HepG2 (cell line): Measurements from ENCODE around the gene RSPH9. TPM values are rescaled to one million over a fixed set of nuclear protein-coding genes. Genes with fewer than 3 reads are reported as not detected.

Experiments used
- FOXO1 ChIP-seq: sonication (generic); formaldehyde crosslinking; IDR thresholded peaks from 2 replicates; pipeline ENCODE4 v1.4.0; 2020; ENCODE audit warnings: missing genetic modification reagents
- HNRNPL ChIP-seq: fragments of 200-400 bp; formaldehyde crosslinking; IDR thresholded peaks from 2 replicates; pipeline ENCODE4 v1.6.1; 2017; ENCODE audit warnings: mild to moderate bottlenecking, low read depth, low read length
- KDM4B ChIP-seq: sonication (generic); formaldehyde crosslinking; IDR thresholded peaks from 2 replicates; pipeline ENCODE4 v1.4.0; 2020; ENCODE audit warnings: missing genetic modification reagents
- MEF2D ChIP-seq: sonication (generic); formaldehyde crosslinking; IDR thresholded peaks from 2 replicates; pipeline ENCODE4 v1.5.1; 2020; ENCODE audit warnings: mild to moderate bottlenecking, missing genetic modification reagents
- RAD21 ChIP-seq: fragments of 450-650 bp; formaldehyde crosslinking; IDR thresholded peaks from 2 replicates; pipeline ENCODE4 v1.5.0; 2020; ENCODE audit warnings: mild to moderate bottlenecking
- RFX3 ChIP-seq: IDR thresholded peaks from 2 replicates; pipeline ENCODE4 v1.6.1; 2016; ENCODE audit warnings: missing biosample characterization, missing genetic modification reagents
- RNF2 ChIP-seq: fragments of 450-650 bp; conservative IDR thresholded peaks from 2 replicates; pipeline ENCODE4 v1.6.1; 2016; ENCODE audit warnings: low read depth
- SCMH1 ChIP-seq: sonication (generic); formaldehyde crosslinking; IDR thresholded peaks from 2 replicates; pipeline ENCODE4 v1.9.0; 2021; ENCODE audit warnings: missing genetic modification reagents, mild to moderate bottlenecking, borderline replicate concordance
- SMAD9 ChIP-seq: sonication (generic); formaldehyde crosslinking; IDR thresholded peaks from 2 replicates; pipeline ENCODE4 v1.5.1; 2020; ENCODE audit warnings: mild to moderate bottlenecking, missing genetic modification reagents
- SNRNP70 ChIP-seq: fragments of 200-400 bp; formaldehyde crosslinking; IDR thresholded peaks from 2 replicates; pipeline ENCODE4 v1.6.1; 2017; ENCODE audit warnings: mild to moderate bottlenecking, low read depth, low read length, moderate library complexity
- SOX6 ChIP-seq, 2 experiments: fragments of 450-650 bp in 1 of 2; sonication (generic) in 1 of 2; formaldehyde crosslinking in 1 of 2; IDR thresholded peaks; 2 replicates each; pipeline versions ENCODE4 v1.4.0 to v1.6.1; 2017 to 2020; ENCODE audit warnings: antibody characterized with exemption in 1 of 2, mild to moderate bottlenecking in 1 of 2, missing genetic modification reagents in 1 of 2
- SRF ChIP-seq: IDR thresholded peaks from 2 replicates; pipeline ENCODE4 v1.6.1; 2011; ENCODE audit warnings: mild to moderate bottlenecking, low read depth, low read length, moderate library complexity
- TCF12 ChIP-seq, 2 experiments: fragments of 450-650 bp in 1 of 2; sonication (generic) in 1 of 2; formaldehyde crosslinking in 1 of 2; IDR thresholded peaks; 2 replicates each; pipeline versions ENCODE4 v1.6.1 to v1.8.0; 2017 to 2022; ENCODE audit warnings: antibody characterized with exemption in 1 of 2, mild to moderate bottlenecking in 1 of 2, missing genetic modification reagents in 1 of 2, moderate library complexity in 1 of 2
- TOPORS ChIP-seq: sonication (generic); formaldehyde crosslinking; IDR thresholded peaks from 2 replicates; pipeline ENCODE4 v1.8.0; 2023; ENCODE audit warnings: mild to moderate bottlenecking, missing genetic modification reagents
- ZBTB7B ChIP-seq: sonication (generic); formaldehyde crosslinking; IDR thresholded peaks from 2 replicates; pipeline ENCODE4 v1.4.0; 2020; ENCODE audit warnings: missing genetic modification reagents
- ZFP1 ChIP-seq: IDR thresholded peaks from 2 replicates; pipeline ENCODE4 v1.6.1; 2016
- ZNF12 ChIP-seq: sonication (generic); formaldehyde crosslinking; IDR thresholded peaks from 2 replicates; pipeline ENCODE4 v1.5.0; 2020; ENCODE audit warnings: missing genetic modification reagents
- ZNF207 ChIP-seq: fragments of 450-650 bp; IDR thresholded peaks from 2 replicates; pipeline ENCODE4 v1.6.1; 2016; ENCODE audit warnings: antibody characterized with exemption, borderline replicate concordance
- ZNF331 ChIP-seq: sonication (generic); formaldehyde crosslinking; IDR thresholded peaks from 2 replicates; pipeline ENCODE4 v1.4.0; 2020; ENCODE audit warnings: missing genetic modification reagents
- ZNF333 ChIP-seq: sonication (generic); formaldehyde crosslinking; IDR thresholded peaks from 2 replicates; pipeline ENCODE4 v1.4.0; 2020; ENCODE audit warnings: mild to moderate bottlenecking, missing genetic modification reagents, borderline replicate concordance
- ZNF547 ChIP-seq: sonication (generic); formaldehyde crosslinking; IDR thresholded peaks from 2 replicates; pipeline ENCODE4 v1.5.1; 2020; ENCODE audit warnings: mild to moderate bottlenecking, missing genetic modification reagents
- ZNF570 ChIP-seq: sonication (generic); formaldehyde crosslinking; IDR thresholded peaks from 2 replicates; pipeline ENCODE4 v1.4.0; 2020; ENCODE audit warnings: mild to moderate bottlenecking, missing genetic modification reagents, borderline replicate concordance
- ZNF619 ChIP-seq: sonication (generic); formaldehyde crosslinking; IDR thresholded peaks from 2 replicates; pipeline ENCODE4 v1.4.0; 2020; ENCODE audit warnings: mild to moderate bottlenecking, missing genetic modification reagents
- ZNF737 ChIP-seq: sonication (generic); formaldehyde crosslinking; IDR thresholded peaks from 2 replicates; pipeline ENCODE4 v1.5.0; 2020; ENCODE audit warnings: missing genetic modification reagents, mild to moderate bottlenecking, borderline replicate concordance
- ZNF766 ChIP-seq: sonication (generic); formaldehyde crosslinking; IDR thresholded peaks from 2 replicates; pipeline ENCODE4 v1.5.0; 2020; ENCODE audit warnings: missing genetic modification reagents, borderline replicate concordance
- ZNF777 ChIP-seq: sonication (generic); formaldehyde crosslinking; IDR thresholded peaks from 2 replicates; pipeline ENCODE4 v1.4.0; 2020; ENCODE audit warnings: missing genetic modification reagents
- ZSCAN29 ChIP-seq: sonication (generic); formaldehyde crosslinking; conservative IDR thresholded peaks from 2 replicates; pipeline ENCODE4 v1.4.0; 2020; ENCODE audit warnings: mild to moderate bottlenecking, missing genetic modification reagents
- polyA plus RNA-seq, 8 experiments: library from polyadenylated mRNA; depleted of rRNA in 3 of 8; stranded (reverse) in 7 of 8; unstranded in 1 of 8; fragments of >200 nt; fragmentation: Illumina TruSeq in 4 of 8; extraction: Trizol in 4 of 8; gene quantifications; 2 replicates each; pipeline versions ENCODE4 v1.2.1 to v1.2.3, GENCODE V29; 2011 to 2016; ENCODE audit warnings: low read depth in 4 of 8, missing spikeins in 1 of 8, mixed read lengths in 1 of 8; ENCODE audit not compliant: insufficient read depth in 1 of 8
- total RNA-seq, 5 experiments: library from RNA; depleted of rRNA; stranded (reverse); fragments of >200 nt; fragmentation: Illumina TruSeq; extraction: Trizol; gene quantifications; 2 replicates each; pipeline ENCODE4 v1.2.3, GENCODE V29; 2016; ENCODE audit warnings: low read depth in 1 of 5
- TF ChIP-seq, protein P1 (sequence below): IDR thresholded peaks from 2 replicates; pipeline ENCODE4 v1.6.1; 2018; ENCODE audit warnings: missing genetic modification reagents, mild to moderate bottlenecking, missing compliant biosample characterization
- TF ChIP-seq, protein P2 (sequence below): sonication (generic); formaldehyde crosslinking; IDR thresholded peaks from 2 replicates; pipeline ENCODE4 v1.5.0; 2020; ENCODE audit warnings: mild to moderate bottlenecking, missing genetic modification reagents
- TF ChIP-seq, protein P3 (sequence below): sonication (generic); formaldehyde crosslinking; IDR thresholded peaks from 2 replicates; pipeline ENCODE4 v1.4.0; 2020; ENCODE audit warnings: missing genetic modification reagents

RSPH9 gene
- total and polyA plus RNA-seq, 2 of the 13 experiments (the other 11 are each of a cell fraction or from before 2014, with no cell fraction given): 0.04 TPM; not detected in 1

DNA sequence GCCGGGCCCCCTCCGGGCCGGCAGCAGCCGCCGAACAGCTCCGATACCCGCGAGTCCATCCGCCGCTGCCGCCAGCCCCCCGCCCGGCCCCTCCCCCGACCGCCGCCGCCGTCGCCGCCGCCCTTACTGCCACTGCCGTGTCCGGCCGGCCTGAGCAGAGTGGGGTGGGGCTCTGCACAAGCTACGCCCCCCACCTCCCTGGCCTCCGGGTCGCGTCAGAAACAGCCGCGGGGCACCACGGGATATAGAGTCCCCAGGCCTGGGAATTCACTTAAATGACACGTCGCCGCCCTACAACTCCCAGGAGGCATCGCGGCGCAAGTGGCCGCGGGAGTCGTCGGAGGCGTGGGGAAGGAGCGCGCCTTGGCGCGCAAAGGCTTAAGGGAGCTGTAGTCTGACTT, 15.7 kb upstream of the RSPH9 start, which contains the start of gene GTPBP2 (continued):
- TF ChIP-seq ZBTB7B (CRISPR knock-in tag): no peak; the same call in 1 of the 2 replicates
- TF ChIP-seq ZNF737 (CRISPR knock-in tag): no peak
- no peak for TF ChIP-seq TOPORS
- TF ChIP-seq ZNF207: no peak
- no peak for TF ChIP-seq RAD21 (CRISPR knock-in tag)
- TF ChIP-seq HNRNPL: no peak
- no peak; the same call in 1 of the 2 replicates for TF ChIP-seq ZFP1
- TF ChIP-seq ZNF766 (CRISPR knock-in tag): no peak
- no peak for TF ChIP-seq TCF12 (IDR thresholded peaks at IDR 0.05)
- TF ChIP-seq TCF12 (CRISPR knock-in tag; IDR thresholded peaks at IDR 0.05): no peak
- no peak for TF ChIP-seq KDM4B (CRISPR knock-in tag)
- TF ChIP-seq, protein P1, sequence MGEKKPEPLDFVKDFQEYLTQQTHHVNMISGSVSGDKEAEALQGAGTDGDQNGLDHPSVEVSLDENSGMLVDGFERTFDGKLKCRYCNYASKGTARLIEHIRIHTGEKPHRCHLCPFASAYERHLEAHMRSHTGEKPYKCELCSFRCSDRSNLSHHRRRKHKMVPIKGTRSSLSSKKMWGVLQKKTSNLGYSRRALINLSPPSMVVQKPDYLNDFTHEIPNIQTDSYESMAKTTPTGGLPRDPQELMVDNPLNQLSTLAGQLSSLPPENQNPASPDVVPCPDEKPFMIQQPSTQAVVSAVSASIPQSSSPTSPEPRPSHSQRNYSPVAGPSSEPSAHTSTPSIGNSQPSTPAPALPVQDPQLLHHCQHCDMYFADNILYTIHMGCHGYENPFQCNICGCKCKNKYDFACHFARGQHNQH (CRISPR knock-in tag): 0 out of 2 replicates have a peak, but pooled peaks have one; percentile 11
- TF ChIP-seq RNF2: no peak
- TF ChIP-seq ZNF12 (CRISPR knock-in tag): no peak
- TF ChIP-seq ZNF547 (CRISPR knock-in tag): no peak
- TF ChIP-seq, protein P2, sequence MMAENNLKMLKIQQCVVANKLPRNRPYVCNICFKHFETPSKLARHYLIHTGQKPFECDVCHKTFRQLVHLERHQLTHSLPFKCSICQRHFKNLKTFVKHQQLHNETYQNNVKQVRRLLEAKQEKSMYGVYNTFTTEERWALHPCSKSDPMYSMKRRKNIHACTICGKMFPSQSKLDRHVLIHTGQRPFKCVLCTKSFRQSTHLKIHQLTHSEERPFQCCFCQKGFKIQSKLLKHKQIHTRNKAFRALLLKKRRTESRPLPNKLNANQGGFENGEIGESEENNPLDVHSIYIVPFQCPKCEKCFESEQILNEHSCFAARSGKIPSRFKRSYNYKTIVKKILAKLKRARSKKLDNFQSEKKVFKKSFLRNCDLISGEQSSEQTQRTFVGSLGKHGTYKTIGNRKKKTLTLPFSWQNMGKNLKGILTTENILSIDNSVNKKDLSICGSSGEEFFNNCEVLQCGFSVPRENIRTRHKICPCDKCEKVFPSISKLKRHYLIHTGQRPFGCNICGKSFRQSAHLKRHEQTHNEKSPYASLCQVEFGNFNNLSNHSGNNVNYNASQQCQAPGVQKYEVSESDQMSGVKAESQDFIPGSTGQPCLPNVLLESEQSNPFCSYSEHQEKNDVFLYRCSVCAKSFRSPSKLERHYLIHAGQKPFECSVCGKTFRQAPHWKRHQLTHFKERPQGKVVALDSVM (CRISPR knock-in tag): no peak
- no peak for TF ChIP-seq SCMH1 (CRISPR knock-in tag)
- no peak for TF ChIP-seq SRF
- TF ChIP-seq MEF2D (CRISPR knock-in tag): no peak
- no peak for TF ChIP-seq ZNF619
- TF ChIP-seq ZSCAN29 (CRISPR knock-in tag): no peak
- TF ChIP-seq ZNF777: no peak
- TF ChIP-seq SOX6 (IDR thresholded peaks at IDR 0.05): no peak
- TF ChIP-seq SOX6 (CRISPR knock-in tag; IDR thresholded peaks at IDR 0.05): no peak
- peak; percentile 55; the same call in 1 of the 2 replicates for TF ChIP-seq FOXO1 (CRISPR knock-in tag)
- TF ChIP-seq ZNF331 (CRISPR knock-in tag): no peak; the same call in 1 of the 2 replicates
- TF ChIP-seq ZNF333 (CRISPR knock-in tag): no peak
- TF ChIP-seq, protein P3, sequence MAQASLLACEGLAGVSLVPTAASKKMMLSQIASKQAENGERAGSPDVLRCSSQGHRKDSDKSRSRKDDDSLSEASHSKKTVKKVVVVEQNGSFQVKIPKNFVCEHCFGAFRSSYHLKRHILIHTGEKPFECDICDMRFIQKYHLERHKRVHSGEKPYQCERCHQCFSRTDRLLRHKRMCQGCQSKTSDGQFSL (CRISPR knock-in tag): no peak
- TF ChIP-seq SNRNP70: no peak
- TF ChIP-seq SMAD9 (CRISPR knock-in tag): no peak
- no peak for TF ChIP-seq RFX3 (CRISPR knock-in tag)
- no peak for TF ChIP-seq ZNF570 (CRISPR knock-in tag)
